GM12865 (cell line): ENCODE data around the gene IL1RAPL1.

Experiments used
- DNase-seq: peaks from one replicate; pipeline ENCODE4 v3.0.0; 2010; ENCODE audit warnings: low read depth
- H3K4me3 ChIP-seq: 2 replicates; pipeline ENCODE4 v1.5.1; 2011; ENCODE audit warnings: mild to moderate bottlenecking, low read depth, low read length, control low read depth
- CTCF ChIP-seq: IDR thresholded peaks from 2 replicates; pipeline ENCODE4 v1.5.1; 2011; ENCODE audit warnings: low read length, control low read depth, low read depth, inconsistent platforms; ENCODE audit not compliant: insufficient read depth; ENCODE audit errors: missing control alignments

The IL1RAPL1 gene

DNA sequence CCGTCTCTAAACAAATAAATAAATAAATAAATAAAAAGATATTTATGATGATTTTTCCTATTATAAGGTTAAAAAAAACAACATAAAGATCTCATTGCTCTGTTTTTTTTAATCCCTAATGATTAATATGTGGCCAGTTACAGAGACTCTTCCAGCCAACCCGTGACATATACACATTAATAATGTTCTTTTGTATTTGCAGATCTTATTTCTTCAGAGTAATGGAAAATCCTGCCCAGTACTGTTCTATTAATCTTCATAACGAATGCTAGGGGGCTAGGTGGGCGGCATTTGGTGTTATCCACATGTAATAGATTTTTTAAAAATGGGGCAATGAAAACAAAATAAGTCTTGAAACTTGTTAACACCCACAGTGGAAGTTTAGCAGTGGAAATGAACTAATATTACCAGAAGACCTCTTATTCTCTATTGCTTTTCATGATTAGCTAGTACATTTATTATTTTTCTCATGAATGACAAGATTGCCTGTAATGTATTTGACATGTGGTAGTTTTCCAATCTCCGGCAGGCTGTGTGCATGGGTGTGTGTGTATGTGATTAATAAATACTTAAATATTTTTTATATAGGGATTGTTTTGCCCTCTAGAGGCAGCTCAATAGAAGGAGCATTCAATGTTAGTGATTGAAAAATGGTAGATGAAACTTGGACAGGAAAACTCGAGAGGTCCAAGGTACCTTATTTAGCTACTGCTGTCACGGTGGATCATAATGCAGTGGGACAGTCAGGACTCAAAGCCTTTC, 457.4 kb downstream of the IL1RAPL1 start:
- no peak for DNase-seq
- TF ChIP-seq CTCF, result no peak
- no peak overlapping the region for H3K4me3 ChIP-seq

- no peak overlapping the region for H3K4me3 ChIP-seq
- no peak for TF ChIP-seq CTCF
- no peak for DNase-seq
These were observed 478.2 kb downstream of the IL1RAPL1 start for GRCh38 chrX:29065477-29065876.

DNA sequence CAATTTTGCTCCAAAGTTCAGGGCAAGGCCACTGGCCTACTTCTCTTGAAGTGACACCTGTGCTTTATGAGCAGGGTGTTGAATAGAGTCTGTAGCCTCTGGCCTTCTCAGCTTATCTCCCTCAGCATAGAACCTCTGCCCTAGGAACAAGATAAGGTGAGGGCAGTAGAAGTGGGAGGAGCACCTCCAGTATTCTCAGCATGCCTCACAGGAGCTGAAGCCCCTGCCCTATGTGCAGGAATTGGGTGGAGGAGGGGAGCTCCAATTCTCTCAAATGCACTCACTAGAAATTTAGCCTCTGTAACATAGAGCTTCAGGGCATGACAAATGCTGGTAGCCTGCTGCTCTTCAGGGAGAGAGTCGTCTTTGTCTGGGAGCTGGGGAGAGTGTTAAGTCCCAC, 479.3 kb downstream of the IL1RAPL1 start:
- DNase-seq, result no peak
- no peak for TF ChIP-seq CTCF
- H3K4me3 ChIP-seq, result no peak overlapping the region

GRCh38 chrX:29067351-29067750, 480.1 kb downstream of the IL1RAPL1 start:
- no peak overlapping the region for H3K4me3 ChIP-seq
- DNase-seq, result no peak
- TF ChIP-seq CTCF, result no peak

DNA sequence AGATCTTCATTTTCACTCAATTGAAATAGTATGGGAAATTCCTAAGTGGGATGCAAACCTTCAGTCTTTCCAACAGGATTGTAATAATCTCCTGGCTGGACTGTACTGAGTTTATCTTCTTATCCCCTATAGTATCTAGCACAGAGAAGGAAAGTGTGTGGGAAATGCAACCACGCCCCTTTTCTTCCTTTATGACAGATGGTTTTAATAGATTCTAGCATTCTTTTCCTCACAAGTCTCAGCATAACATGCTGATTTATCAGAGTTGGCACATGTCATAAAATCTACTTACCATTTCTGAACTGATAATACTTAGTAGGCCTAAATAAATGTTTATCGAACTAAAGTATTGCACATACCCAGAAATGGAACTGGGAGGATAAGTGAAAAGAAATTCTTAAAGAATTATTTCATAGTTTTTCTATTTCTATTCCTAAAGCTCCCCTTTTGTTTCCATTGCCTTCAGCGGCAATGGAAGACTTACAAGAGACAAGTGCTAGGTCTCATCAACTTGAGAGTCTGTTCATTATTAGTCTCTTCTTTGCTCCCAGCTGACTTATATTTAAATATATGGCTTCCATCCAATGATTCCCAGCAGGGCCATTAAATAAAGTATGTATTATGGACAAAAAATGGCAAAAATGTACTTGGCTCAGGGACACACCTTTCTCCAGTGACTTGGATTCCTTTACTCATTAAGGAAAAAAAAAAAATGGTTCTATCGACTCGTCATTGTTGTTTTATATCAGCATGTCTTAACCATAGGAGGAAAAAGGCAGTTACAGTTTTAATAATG, 484.5 kb downstream of the IL1RAPL1 start:
- no peak for DNase-seq
- TF ChIP-seq CTCF, result no peak

GRCh38 chrX:29082558-29082957, 495.3 kb downstream of the IL1RAPL1 start:
- no peak for TF ChIP-seq CTCF
- H3K4me3 ChIP-seq, result no peak overlapping the region
- DNase-seq, result peak; percentile 38

More for the DNA sequence above, 484.5 kb downstream of the IL1RAPL1 start:
- H3K4me3 ChIP-seq, result no peak overlapping the region
